GM19193 (cell line): ENCODE results near the gene CACNG5.

ENCODE experiments used
- POLR2A ChIP-seq: IDR thresholded peaks from 4 replicates; pipeline ENCODE4 v1.6.1; 2011; ENCODE audit not compliant: insufficient read depth, insufficient read length; ENCODE audit errors: extremely low read depth

Gene CACNG5

DNA sequence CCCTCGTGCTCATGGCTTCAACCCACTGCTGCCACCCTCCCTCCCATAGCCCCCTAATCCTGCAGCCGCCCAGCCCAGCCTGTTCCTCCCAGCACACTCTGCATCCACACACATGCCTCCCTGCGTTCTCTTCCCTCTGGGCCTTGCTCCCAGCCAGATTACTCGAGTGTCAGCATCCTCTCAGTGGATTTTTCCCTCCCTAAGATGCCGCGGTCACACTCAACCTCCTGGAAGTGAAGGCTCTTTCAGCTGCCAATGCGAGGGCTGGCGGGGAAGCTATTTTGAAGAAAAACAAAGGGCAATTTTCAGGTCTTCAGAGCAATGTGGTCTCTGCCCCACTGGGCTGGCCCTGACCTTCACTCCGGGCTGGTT lies 23.2 kb upstream of the CACNG5 start:
- no peak for TF ChIP-seq POLR2A

DNA sequence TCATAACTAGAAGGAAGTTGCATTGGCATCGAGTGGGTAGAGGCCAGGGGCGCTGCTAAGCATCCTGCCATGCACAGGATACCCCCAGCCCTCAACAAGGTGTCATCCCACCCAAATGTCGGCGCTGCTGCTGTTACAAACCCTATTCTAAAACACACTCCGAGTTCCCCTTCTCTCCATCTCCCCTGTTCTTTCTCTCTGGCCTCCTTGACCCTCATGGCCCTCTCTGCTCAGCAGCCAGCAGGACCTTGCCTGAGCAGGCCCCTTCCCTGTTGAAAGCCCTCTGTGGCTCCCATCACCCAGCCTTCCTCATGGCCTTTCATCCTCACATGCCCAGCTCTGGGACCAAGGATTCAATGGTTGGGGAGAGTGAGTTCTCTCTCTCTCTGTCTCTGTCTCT lies 22.3 kb upstream of the CACNG5 start:
- TF ChIP-seq POLR2A: no peak

DNA sequence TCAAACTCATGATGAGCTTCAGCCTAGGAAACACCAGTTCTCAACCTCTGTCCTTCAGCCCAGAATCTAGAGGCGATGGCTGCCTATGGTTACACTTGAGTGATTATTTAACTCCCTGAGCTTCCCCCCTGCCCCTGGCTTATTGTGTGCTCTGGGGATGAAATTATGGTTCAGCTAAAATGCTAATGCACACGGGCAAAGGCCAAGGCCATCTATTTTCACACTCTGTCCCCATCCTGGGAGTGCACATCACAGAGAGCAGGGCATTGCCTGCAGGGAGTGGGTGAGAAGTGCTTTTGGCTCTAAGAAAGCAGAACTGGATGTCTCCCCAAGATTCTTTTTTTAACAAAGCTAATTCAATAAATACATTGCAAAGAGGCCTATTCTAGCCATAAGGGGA lies 21.6 kb upstream of the CACNG5 start:
- no peak for TF ChIP-seq POLR2A

DNA sequence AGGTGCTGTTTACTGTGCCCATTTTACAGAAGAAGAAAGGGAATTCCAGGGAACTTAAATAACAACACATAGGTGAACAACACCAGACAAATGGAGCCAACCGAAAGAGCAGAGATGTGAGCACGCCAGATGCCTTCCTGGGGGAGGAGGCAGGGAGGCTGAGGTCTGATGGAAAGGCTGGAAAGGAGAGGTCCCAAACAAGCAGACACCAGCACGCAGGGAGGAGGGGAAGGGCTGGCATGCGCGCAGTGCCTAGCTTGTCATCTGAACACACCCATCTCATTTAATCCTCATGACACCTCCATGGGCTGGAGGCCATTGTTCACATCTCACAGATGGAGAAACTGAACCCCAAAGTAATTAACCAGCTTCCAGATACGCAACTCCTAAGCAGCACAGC lies 20.9 kb upstream of the CACNG5 start:
- no peak for TF ChIP-seq POLR2A

DNA sequence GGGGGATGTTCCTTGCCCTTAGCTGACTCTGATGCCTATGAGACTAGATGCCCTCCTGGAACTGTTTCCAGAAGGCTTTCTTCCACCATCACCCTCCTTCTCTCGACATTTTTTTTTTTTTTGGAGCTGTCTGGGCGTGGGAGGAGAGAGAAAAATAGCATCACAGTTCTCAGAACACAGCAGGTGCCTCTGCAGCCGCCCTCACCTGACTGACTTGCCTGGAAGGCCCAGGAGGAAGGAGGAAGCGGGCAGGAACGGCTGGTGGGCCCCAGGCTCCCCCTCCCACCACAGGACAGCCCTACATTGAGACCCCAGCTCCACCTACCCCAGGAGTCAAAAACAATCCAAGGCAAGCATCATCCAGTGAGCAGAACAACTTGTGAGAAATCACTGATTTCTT lies 20.3 kb upstream of the CACNG5 start:
- no peak for TF ChIP-seq POLR2A

DNA sequence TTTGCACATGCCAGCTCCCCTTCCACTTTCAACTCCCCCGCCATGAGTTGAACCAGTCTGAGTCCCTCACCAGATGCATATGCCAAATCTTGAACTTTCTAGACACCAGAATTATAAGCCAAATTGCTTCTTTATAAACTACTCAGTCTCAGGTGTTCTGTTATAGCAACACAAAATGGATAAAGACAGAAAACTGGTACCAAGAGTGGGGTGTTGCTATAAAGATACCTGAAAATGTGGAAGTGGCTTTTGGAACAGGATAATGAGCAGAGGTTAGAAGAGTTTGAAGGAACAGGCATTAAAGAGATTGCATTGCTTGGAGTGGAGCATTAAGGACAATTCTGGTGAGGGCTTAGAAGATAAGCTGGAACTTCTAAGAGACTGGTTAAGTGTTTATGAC lies 17.2 kb upstream of the CACNG5 start:
- no peak for TF ChIP-seq POLR2A

DNA sequence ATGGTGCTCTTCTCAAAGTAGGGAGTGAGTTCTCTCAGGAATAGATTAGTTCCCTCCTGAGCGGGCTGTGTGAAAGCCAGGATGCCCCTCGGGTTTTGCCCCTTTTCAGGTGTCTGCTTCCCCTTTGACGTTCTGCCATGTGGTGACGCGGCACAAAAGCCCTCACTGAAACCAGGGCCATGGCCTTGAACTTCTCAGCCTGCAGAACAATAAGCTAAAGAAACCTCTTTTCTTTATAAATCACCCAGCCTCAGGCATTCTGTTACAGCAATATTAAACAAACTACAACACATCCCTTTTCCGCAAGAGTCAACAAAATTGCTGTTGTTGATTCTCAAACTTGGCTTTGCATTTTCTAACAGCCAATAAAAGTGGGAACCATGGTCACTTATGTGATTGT lies 15.5 kb upstream of the CACNG5 start:
- no peak for TF ChIP-seq POLR2A

DNA sequence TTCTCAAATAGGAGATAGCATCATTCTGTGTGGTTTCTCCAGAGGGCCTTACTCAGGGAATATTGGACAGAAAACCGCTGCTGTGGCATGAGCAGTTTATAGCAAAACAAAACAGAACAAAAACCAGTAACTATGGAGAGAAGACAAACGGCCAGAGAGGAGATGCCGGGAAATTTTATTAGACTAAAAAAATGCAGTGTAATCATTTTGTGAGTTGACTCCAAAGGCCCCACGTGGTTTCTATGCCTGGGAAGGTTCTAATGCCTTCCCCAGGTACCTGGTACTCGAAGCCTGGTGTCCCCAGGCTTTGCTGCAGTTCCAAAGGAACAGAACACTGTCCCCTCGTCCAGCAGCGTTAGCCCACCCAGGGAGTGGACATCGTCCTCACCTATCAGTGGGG lies 12.9 kb upstream of the CACNG5 start:
- TF ChIP-seq POLR2A: no peak

DNA sequence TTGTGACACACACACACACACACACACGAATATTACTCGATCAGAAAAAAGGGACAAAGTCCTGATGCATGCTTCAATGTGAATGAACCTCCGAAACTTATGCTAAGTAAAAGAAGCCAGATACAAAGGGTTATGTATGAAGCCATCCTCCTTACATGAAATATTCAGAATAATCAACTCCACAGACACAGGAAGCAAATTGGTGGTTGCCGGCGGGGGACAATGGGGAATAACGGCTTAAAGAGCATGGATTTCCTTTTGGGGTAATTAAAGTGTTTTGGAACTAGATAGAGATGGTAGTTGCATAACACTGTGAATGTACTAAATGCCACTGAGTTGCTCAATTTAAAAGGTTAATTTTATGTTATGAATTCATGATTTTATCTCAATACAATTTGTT lies 8.1 kb upstream of the CACNG5 start:
- no peak for TF ChIP-seq POLR2A

DNA sequence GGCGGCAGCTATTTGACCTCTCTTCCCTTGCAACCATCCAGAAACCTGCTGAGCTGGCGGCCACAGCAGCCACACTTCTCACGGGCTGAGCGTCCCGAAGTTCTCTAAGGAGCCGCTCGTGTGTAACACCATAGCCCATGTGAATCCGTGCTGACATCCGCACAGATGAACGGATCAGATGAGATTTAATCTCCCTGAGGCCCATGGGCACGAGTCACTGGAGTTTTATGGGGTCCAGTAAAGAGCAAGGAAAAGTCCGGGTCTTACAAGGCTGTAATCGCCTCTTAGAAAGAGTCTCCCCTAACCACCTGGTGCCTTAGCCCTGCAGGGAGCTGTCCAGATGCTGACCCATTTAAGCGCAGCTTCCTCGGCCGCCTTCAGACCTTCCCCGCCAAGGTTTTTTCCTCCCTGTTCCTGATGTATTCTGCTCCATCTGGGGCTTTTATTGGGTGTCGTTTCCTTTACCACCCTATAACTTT lies 5.5 kb upstream of the CACNG5 start:
- TF ChIP-seq POLR2A: no peak

DNA sequence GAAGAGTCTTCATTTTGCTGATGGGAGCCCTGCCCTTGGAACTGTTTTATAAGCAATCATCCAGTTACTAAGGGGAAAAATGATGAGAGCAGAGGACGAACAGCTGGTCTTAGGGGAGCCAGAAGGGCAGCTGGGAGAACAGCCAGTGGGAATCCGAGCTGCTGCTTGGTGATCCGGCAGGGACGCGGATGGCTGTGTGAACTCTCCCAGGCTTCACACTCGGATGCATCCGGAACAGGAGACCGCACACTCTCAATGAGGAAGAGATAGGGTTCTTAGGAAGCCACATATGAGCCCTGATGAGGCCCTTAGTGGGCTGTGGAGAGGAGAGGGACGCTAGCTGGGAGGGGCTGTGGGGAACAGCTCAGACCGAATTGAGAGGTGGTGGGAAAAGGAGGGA lies 5.0 kb upstream of the CACNG5 start:
- TF ChIP-seq POLR2A: no peak

DNA sequence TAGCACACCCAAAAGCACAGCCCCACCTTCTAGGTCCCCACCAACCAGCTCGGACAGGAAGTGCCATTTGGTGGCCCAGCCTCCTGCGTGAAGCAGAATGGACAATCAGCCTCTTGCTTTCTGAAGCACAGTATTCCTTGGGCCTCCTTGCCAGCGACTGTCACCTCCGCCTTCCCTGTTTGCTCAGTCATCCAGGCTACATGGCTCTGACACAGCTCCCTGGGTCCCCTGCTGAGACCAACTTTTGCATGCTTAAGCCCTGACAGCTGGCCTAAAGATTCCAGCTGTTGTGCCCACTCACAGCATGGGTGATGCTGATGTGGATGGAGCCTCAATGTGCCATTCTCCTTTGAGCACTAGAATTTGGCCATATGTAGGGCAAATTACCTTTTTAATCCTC lies 4.5 kb upstream of the CACNG5 start:
- no peak for TF ChIP-seq POLR2A

DNA sequence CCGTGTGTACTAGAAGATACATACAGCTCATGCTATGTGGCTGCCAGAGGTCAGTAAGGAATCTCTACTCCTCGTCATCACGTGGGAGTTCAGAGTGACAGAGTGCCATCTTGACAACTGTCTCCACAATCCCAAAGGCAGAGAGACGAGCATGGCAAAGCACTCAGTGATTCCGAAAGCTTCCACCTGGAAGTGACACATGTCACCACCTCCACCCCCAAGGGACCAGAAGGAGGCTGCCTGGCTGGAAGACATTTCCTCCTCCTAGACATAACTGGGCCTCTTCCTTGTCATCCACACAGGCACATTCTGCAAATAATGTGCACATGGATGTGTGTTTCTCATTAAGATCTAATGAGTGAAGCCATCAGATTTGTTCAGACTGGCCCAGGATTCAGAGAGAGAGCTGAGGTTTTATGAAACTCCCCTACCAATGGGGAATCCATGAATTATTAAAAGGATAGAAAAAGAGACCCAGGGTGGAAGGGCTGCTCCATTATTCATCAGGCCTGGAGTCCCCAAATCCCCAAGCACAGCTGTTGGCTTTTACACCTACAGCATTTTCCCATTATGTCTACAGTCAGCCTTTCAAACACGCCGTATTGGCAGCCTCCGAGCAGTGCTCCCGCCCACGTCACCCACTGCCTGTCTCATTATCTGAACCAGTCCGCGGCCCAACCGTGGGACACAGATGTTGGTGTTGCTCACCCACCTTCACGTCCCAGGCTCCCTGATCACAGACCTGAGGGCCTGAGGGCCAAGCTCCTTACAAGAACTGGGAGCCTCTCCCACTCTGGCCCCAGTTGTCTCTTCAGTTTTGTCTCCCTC lies 3.3 kb upstream of the CACNG5 start:
- no peak for TF ChIP-seq POLR2A

DNA sequence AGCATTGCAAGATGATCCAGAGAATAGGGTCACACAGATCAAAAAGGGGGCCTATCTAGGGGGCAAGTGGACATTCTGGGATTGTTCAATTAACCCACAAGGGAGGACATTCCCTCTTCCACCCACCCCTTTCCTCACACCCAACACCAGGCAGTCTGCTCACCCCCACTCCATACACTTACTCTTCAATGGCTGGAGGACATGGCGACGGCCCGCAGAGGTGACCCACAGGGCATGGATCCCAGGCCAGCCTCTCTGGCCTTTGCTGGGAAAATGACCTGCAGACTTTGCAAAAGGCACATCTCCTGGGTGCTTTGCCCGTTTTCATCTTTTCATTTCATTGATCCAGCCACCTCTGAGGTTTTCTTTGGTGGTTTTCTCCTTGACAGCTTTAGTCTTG lies 1.7 kb upstream of the CACNG5 start:
- no peak for TF ChIP-seq POLR2A

DNA sequence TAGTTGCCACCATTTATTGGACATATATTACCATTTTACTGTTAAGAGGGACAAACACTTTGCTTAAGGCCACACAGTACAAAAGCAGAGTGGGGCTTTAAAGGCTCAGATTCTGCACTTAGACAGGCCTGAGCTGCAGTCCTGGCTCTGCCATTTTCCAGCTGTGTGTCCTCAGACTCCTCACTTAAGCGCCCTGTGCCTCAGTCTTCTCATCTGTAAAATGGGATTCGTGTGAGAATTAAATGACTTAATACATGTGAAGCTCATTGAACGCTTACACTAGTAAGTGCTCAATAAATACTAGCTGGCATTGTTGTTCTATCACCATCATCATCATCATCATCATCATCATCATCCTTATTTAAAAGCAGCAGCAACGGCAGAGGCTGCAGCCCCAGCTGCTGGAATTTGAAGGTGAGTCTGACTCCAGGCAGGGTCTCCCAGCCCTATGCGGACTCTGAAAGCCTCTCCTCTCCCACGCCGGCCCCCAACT lies 445 bp upstream of the CACNG5 start:
- no peak for TF ChIP-seq POLR2A

DNA sequence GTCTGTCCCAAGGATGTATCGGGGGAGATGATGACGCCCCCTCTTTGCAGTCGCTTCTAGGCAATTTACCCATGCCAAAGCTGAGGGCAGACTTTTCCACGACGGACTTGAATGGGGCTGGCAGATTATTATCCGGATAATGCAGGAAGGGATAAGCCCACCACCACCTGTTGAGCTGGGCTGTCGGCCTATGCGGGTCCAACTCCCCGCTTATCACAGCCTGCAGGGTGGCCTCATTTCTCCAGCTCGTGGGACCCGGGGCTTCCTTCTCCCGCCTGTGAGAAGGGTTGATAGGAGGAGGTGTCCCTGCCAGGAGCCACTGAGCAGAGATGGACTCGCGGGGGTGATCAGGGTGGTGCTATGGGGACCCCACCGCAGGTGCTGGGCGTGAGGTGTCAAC lies 559 bp downstream of the CACNG5 start:
- no peak for TF ChIP-seq POLR2A

DNA sequence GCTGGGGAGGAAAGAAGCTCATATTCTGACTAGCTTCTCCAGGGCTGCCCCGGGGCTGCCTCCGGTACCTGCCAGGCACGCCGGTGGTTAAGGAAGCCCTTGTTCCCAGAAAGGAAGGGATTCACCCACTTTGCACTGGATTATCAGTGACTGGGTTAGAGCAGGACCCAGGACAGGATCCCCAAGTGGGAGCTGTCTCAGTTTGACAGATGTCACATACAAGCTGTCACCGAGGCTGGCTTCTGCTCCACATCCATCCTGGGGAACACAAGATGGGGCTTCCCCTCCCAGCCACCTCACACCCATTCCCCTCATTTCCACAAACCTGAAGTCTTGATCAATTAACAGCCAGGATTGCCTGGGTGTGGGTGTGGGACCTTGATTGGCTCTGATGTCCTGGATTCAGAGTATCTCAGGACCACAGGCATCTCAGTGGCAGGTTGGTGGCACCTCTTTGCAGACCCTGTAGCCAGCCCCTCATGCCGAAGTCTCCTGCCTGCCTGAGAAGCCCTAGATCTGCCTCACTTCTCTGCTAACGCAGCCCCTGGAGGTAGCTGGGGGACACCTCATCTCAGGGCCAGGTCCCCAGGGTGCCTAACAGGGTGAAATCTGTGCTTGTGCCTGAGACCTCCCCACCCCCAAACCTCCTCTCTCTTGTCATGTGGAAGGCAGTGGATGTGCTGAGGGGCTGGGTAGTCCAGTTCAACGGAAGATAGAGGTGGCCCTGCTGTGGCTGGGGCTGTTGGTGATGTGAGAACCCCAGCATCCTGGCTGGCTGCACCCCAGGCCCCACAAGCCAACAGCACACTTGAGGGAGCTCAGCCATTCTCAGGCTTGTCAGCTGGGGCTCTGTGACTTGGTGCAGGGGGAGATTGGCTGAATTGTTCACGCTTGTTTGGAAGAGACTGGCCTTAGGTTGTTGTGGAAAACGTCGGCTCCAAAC lies 1.4 kb downstream of the CACNG5 start:
- TF ChIP-seq POLR2A: no peak

DNA sequence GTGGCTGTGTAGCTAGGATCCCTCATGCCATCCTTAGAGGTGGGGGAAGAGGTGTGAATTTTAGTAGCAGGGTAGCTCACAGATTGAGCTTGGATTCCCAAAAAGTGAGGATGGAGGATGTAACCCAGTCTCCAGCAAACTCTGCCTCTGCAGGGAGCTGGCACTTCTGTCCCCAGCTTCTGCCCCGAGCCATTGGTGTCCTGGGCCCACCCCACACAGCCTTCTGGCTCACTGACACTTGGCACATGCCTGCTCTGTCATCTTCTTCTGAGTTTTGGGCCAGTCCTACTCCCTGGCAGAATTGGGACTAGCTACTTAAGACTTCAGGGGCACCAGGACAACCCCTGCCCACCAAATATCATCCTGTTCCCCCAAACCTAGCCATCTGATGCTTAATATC lies 2.3 kb downstream of the CACNG5 start:
- no peak for TF ChIP-seq POLR2A
